Subcutaneous adipose tissue (tissue), 4 donors: ENCODE data around the gene GUCA2B. TPM values are rescaled to one million over a fixed set of nuclear protein-coding genes. Genes with fewer than 3 reads are reported as not detected.

Source experiments
- CTCF ChIP-seq: fragments of 450-650 bp; IDR thresholded peaks from one replicate; pipeline ENCODE4 v1.5.1; 2016; ENCODE audit warnings: low read depth, mild to moderate bottlenecking, control low read depth, antibody characterized with exemption, moderate library complexity
- total RNA-seq, 4 donors: library from RNA; depleted of rRNA; stranded (reverse); fragments of >200 nt; gene quantifications; one replicate each; pipeline ENCODE4 v1.1.0, GENCODE V29; 2016

GUCA2B gene
- total RNA-seq, 4 donors from 2014 or later, result not detected

- no peak for TF ChIP-seq CTCF
Observed at GRCh38 chr1:42146626-42147320, 6.4 kb upstream of the GUCA2B start.

GRCh38 chr1:42148166-42148565 lies 5.0 kb upstream of the GUCA2B start:
- no peak for TF ChIP-seq CTCF

GRCh38 chr1:42150651-42151050 lies 2.6 kb upstream of the GUCA2B start:
- TF ChIP-seq CTCF, result no peak

GRCh38 chr1:42152119-42152518 lies 1.1 kb upstream of the GUCA2B start:
- no peak for TF ChIP-seq CTCF

GRCh38 chr1:42153624-42154023 lies 414 bp downstream of the GUCA2B start:
- TF ChIP-seq CTCF, result no peak

- no peak for TF ChIP-seq CTCF
Observed at GRCh38 chr1:42154685-42155084, 1.5 kb downstream of the GUCA2B start.

- TF ChIP-seq CTCF, result no peak
Observed at GRCh38 chr1:42155362-42155761, 2.2 kb downstream of the GUCA2B start.
